OCI-LY1 (cell line): ENCODE data around the gene OR10A4.

Experiments
- H2AFZ ChIP-seq: fragments of 200-600 bp; sonication (generic), shearing (Covaris generic); 2 replicates; pipeline ENCODE4 v1.6.0; 2014; ENCODE audit warnings: antibody characterized with exemption, mild to moderate bottlenecking, low read length
- H3F3A ChIP-seq: fragments of 200-600 bp; sonication (generic), shearing (Covaris generic); 2 replicates; pipeline ENCODE4 v1.6.0; 2014; ENCODE audit warnings: mild to moderate bottlenecking, antibody characterized with exemption, low read length, moderate library complexity; ENCODE audit not compliant: insufficient read depth
- H3K27ac ChIP-seq: fragments of 200-600 bp; sonication (generic); 2 replicates; pipeline ENCODE4 v1.5.1; 2014; ENCODE audit warnings: low read length, mixed run types, mild to moderate bottlenecking, low read depth; ENCODE audit not compliant: poor library complexity, severe bottlenecking
- H3K27me3 ChIP-seq: fragments of 200-600 bp; sonication (generic); 2 replicates; pipeline ENCODE4 v1.6.0; 2014; ENCODE audit warnings: antibody characterized with exemption, mild to moderate bottlenecking, low read length, moderate library complexity; ENCODE audit not compliant: insufficient read depth
- H3K36me3 ChIP-seq: fragments of 200-600 bp; sonication (generic); 2 replicates; pipeline ENCODE4 v1.6.1; 2014; ENCODE audit warnings: mild to moderate bottlenecking, antibody characterized with exemption, low read length, moderate library complexity, mixed read lengths; ENCODE audit not compliant: insufficient read depth
- H3K4me1 ChIP-seq: fragments of 200-600 bp; sonication (generic); 2 replicates; pipeline ENCODE4 v1.5.1; 2014; ENCODE audit warnings: mild to moderate bottlenecking, low read length, moderate library complexity; ENCODE audit not compliant: insufficient read depth, severe bottlenecking
- H3K4me2 ChIP-seq: fragments of 200-600 bp; sonication (generic), shearing (Covaris generic); 2 replicates; pipeline ENCODE4 v1.6.1; 2014; ENCODE audit warnings: low read length
- H3K4me3 ChIP-seq: fragments of 200-600 bp; sonication (generic); 2 replicates; pipeline ENCODE4 v1.5.1; 2014; ENCODE audit warnings: low read length, low read depth, mild to moderate bottlenecking, mixed read lengths; ENCODE audit not compliant: poor library complexity, severe bottlenecking
- H3K79me2 ChIP-seq: fragments of 200-600 bp; shearing (Covaris generic); 2 replicates; pipeline ENCODE4 v1.6.1; 2016; ENCODE audit warnings: mixed run types, low read length, mixed read lengths; ENCODE audit not compliant: insufficient read depth
- H3K9ac ChIP-seq: fragments of 200-600 bp; sonication (generic), shearing (Covaris generic); 2 replicates; pipeline ENCODE4 v1.6.1; 2014; ENCODE audit warnings: mild to moderate bottlenecking, low read length, mixed read lengths
- H3K9me2 ChIP-seq: fragments of 200-600 bp; sonication (generic), shearing (Covaris generic); 2 replicates; pipeline ENCODE4 v1.6.1; 2014; ENCODE audit warnings: low read depth, mild to moderate bottlenecking, low read length, mixed read lengths
- H3K9me3 ChIP-seq: fragments of 200-600 bp; shearing (Covaris generic); 2 replicates; pipeline ENCODE4 v1.6.1; 2014; ENCODE audit warnings: low read length, mixed read lengths
- H4K20me1 ChIP-seq: fragments of 200-600 bp; sonication (generic), shearing (Covaris generic); 2 replicates; pipeline ENCODE4 v1.6.0; 2016; ENCODE audit warnings: mild to moderate bottlenecking, low read length; ENCODE audit not compliant: insufficient read depth
- CTCF ChIP-seq: fragments of 200-600 bp; sonication (generic), shearing (Covaris generic); IDR thresholded peaks from 2 replicates; pipeline ENCODE4 v1.5.1; 2017; ENCODE audit warnings: mild to moderate bottlenecking, antibody characterized with exemption, low read length, moderate library complexity, mixed read lengths
- EZH2 ChIP-seq: fragments of 200-600 bp; sonication (generic), shearing (Covaris generic); IDR thresholded peaks from 2 replicates; pipeline ENCODE4 v1.8.0; 2017; ENCODE audit warnings: borderline replicate concordance, mixed run types, mild to moderate bottlenecking, antibody characterized with exemption, low read length, moderate library complexity, mixed read lengths

OR10A4 gene

GRCh38 chr11:6920702-6921101 lies 44.3 kb downstream of the OR10A4 start, which contains the start of gene OR2D3:
Gene OR2D3 (plus strand): TSS chr11:6921002. CDS start chr11:6921002, 0 bp downstream.
- no peak for TF ChIP-seq EZH2
- no peak for TF ChIP-seq CTCF
- no peaks in the 10 kb centered on the region for H3K9me2 ChIP-seq
- H3K27ac ChIP-seq, result no peak within 1 kb of the TSS
- no peak within 1 kb of the TSS for H2AFZ ChIP-seq
- H3K79me2 ChIP-seq, result no peaks in the 10 kb centered on the region
- H3K27me3 ChIP-seq, result no peaks in the 10 kb centered on the region
- no peaks in the 10 kb centered on the region for H3K36me3 ChIP-seq
- H3K4me3 ChIP-seq, result no peak within 1 kb of the TSS
- peaks cover 3% of the 10 kb centered on the region for H3K4me1 ChIP-seq
- no peaks in the 10 kb centered on the region for H4K20me1 ChIP-seq
- H3K9me3 ChIP-seq, result no peaks in the 10 kb centered on the region
- H3K4me2 ChIP-seq, result no peak within 1 kb of the TSS
- no peak within 1 kb of the TSS for H3K9ac ChIP-seq
- no peaks in the 10 kb centered on the region for H3F3A ChIP-seq

- peaks cover 34% of the 10 kb centered on the region for H3K4me1 ChIP-seq
- H3K4me3 ChIP-seq, result no peak overlapping the region
- no peaks in the 10 kb centered on the region for H3K9me2 ChIP-seq
- H3K9me3 ChIP-seq, result no peaks in the 10 kb centered on the region
- H3K4me2 ChIP-seq, result no peak overlapping the region
- no peak overlapping the region for H2AFZ ChIP-seq
- H3K9ac ChIP-seq, result no peak overlapping the region
- H3K27me3 ChIP-seq, result no peaks in the 10 kb centered on the region
- TF ChIP-seq CTCF (no peak), EZH2 (no peak)
- peaks cover 7% of the 10 kb centered on the region; the same call in 1 of the 2 replicates for H3K79me2 ChIP-seq
- H3K36me3 ChIP-seq, result peaks cover 16% of the 10 kb centered on the region
- peak overlapping the region; percentile 80 for H3K27ac ChIP-seq
- H4K20me1 ChIP-seq, result no peaks in the 10 kb centered on the region
- H3F3A ChIP-seq, result no peaks in the 10 kb centered on the region
Measured at GRCh38 chr11:6925007-6925577, 48.7 kb downstream of the OR10A4 start.

GRCh38 chr11:6925636-6926207 lies 49.3 kb downstream of the OR10A4 start:
- Histone ChIP-seq H3K4me3 (peak overlapping the region; percentile 92), H3K79me2 (peaks cover 7% of the 10 kb centered on the region; the same call in 1 of the 2 replicates), H3K27me3 (no peaks in the 10 kb centered on the region), H3K4me1 (peaks cover 34% of the 10 kb centered on the region), H3K9me2 (no peaks in the 10 kb centered on the region), H3K9ac (peak overlapping the region; percentile 85), H4K20me1 (no peaks in the 10 kb centered on the region), H3K9me3 (no peaks in the 10 kb centered on the region), H2AFZ (peak overlapping the region; percentile 11; the same call in 1 of the 2 replicates), H3F3A (no peaks in the 10 kb centered on the region), H3K4me2 (peak overlapping the region; percentile 94), H3K36me3 (peaks cover 22% of the 10 kb centered on the region), H3K27ac (peak overlapping the region; percentile 80)
- TF ChIP-seq EZH2, result no peak
- TF ChIP-seq CTCF, result no peak
